Keratinocyte (primary cell): ENCODE measurements around the gene DOP1B. TPM values are rescaled to one million over a fixed set of nuclear protein-coding genes. Genes with fewer than 3 reads are reported as not detected.

Source experiments
- DNase-seq: peaks from one replicate; pipeline ENCODE4 v3.0.0-alpha.2; 2011; ENCODE audit warnings: low read depth, missing footprints, low spot score
- FAIRE-seq: peaks from 2 replicates; lab custom pipeline; 2011; peaks lifted over from hg19 to GRCh38; lab: Jason Lieb, UNC
- H2AFZ ChIP-seq: 2 replicates; pipeline ENCODE4 v1.6.0; 2012; ENCODE audit warnings: low read length, control low read depth, inconsistent platforms; ENCODE audit not compliant: control insufficient read depth
- H3K27ac ChIP-seq: 2 replicates; pipeline ENCODE4 v1.5.1; 2011; ENCODE audit warnings: low read length; ENCODE audit not compliant: control insufficient read depth, insufficient read depth
- H3K27me3 ChIP-seq: 3 replicates; pipeline ENCODE4 v1.6.0; 2011; ENCODE audit warnings: low read length; ENCODE audit not compliant: control insufficient read depth, insufficient read depth; ENCODE audit errors: extremely low read depth
- H3K36me3 ChIP-seq, 2 experiments: 2 replicates in 1 of 2; 3 replicates in 1 of 2; pipeline ENCODE4 v1.5.1; 2011; ENCODE audit warnings: low read length in 2 of 2, mild to moderate bottlenecking in 1 of 2; ENCODE audit not compliant: control insufficient read depth in 2 of 2, insufficient read depth in 2 of 2; ENCODE audit errors: extremely low read depth in 1 of 2
- H3K4me1 ChIP-seq: 3 replicates; pipeline ENCODE4 v1.5.1; 2011; ENCODE audit warnings: low read length; ENCODE audit not compliant: control insufficient read depth, insufficient read depth; ENCODE audit errors: extremely low read depth
- H3K4me2 ChIP-seq: 3 replicates; pipeline ENCODE4 v1.6.0; 2011; ENCODE audit warnings: low read depth, low read length; ENCODE audit not compliant: control insufficient read depth, insufficient read depth; ENCODE audit errors: extremely low read depth
- H3K4me3 ChIP-seq, 3 experiments: fragments of 200-600 bp in 1 of 3; sonication (generic) in 1 of 3; 2 replicates in 2 of 3; 3 replicates in 1 of 3; pipeline ENCODE4 v1.5.1; 2011 to 2016; ENCODE audit warnings: low read length in 3 of 3, mild to moderate bottlenecking in 3 of 3, control low read depth in 2 of 3, inconsistent platforms in 1 of 3, low read depth in 1 of 3, mixed read lengths in 1 of 3, mixed run types in 1 of 3, moderate library complexity in 1 of 3; ENCODE audit not compliant: control insufficient read depth in 2 of 3, insufficient read depth in 2 of 3; ENCODE audit errors: extremely low read depth in 1 of 3
- H3K79me2 ChIP-seq: 2 replicates; pipeline ENCODE4 v1.6.0; 2012; ENCODE audit warnings: low read length; ENCODE audit not compliant: control insufficient read depth, insufficient read depth
- H3K9ac ChIP-seq: 3 replicates; pipeline ENCODE4 v1.6.0; 2011; ENCODE audit warnings: low read length; ENCODE audit not compliant: control insufficient read depth, insufficient read depth; ENCODE audit errors: extremely low read depth
- H3K9me1 ChIP-seq: 3 replicates; pipeline ENCODE4 v1.6.0; 2011; ENCODE audit warnings: low read length; ENCODE audit not compliant: control insufficient read depth, insufficient read depth; ENCODE audit errors: extremely low read depth
- H3K9me3 ChIP-seq: 2 replicates; pipeline ENCODE4 v1.5.1; 2012; ENCODE audit warnings: low read depth, low read length; ENCODE audit not compliant: control insufficient read depth
- H4K20me1 ChIP-seq: 3 replicates; pipeline ENCODE4 v1.6.0; 2011; ENCODE audit warnings: low read length; ENCODE audit not compliant: control insufficient read depth, insufficient read depth; ENCODE audit errors: extremely low read depth
- EZH2 ChIP-seq: IDR thresholded peaks from one replicate; pipeline ENCODE4 v1.6.1; 2012; ENCODE audit warnings: inconsistent platforms, mild to moderate bottlenecking, low read length, moderate library complexity
- dilution Hi-C: fragments of 300-500 bp; cut with MboI; formaldehyde crosslinking; loops from one replicate; pipeline ENCODE4 v1.7.0; 2020; ENCODE audit warnings: low sequenced_read_pairs; ENCODE audit not compliant: extremely low pct_ligation_motif_present
- polyA plus RNA-seq, 5 experiments: library from polyadenylated mRNA; depleted of rRNA in 3 of 5; stranded (reverse) in 3 of 5; stranded (forward) in 1 of 5; unstranded in 1 of 5; fragments of >200 nt; gene quantifications; 1 replicate in 1 of 5; 2 replicates in 3 of 5; 3 replicates in 1 of 5; pipeline versions ENCODE4 v1.2.1 to v1.2.3, GENCODE V29; 2011 to 2012; ENCODE audit warnings: missing spikeins in 2 of 5, low read depth in 1 of 5, low replicate concordance in 1 of 5
- TF ChIP-seq, protein P1 (sequence below), 3 experiments: IDR thresholded peaks in 1 of 3; conservative IDR thresholded peaks in 1 of 3; optimal IDR thresholded peaks in 1 of 3; 2 replicates in 2 of 3; 3 replicates in 1 of 3; pipeline versions ENCODE3 to v1.5.1; 2011; ENCODE audit warnings: low read length in 3 of 3, mild to moderate bottlenecking in 3 of 3, moderate library complexity in 2 of 3, control low read depth in 1 of 3, inconsistent platforms in 1 of 3; ENCODE audit not compliant: insufficient read depth in 2 of 3; ENCODE audit errors: extremely low read depth in 1 of 3

The DOP1B gene
- polyA plus RNA-seq, 1 donor (not counting 4 experiments of a cell fraction or from before 2014, with no cell fraction given), result 2.9 TPM

DNA sequence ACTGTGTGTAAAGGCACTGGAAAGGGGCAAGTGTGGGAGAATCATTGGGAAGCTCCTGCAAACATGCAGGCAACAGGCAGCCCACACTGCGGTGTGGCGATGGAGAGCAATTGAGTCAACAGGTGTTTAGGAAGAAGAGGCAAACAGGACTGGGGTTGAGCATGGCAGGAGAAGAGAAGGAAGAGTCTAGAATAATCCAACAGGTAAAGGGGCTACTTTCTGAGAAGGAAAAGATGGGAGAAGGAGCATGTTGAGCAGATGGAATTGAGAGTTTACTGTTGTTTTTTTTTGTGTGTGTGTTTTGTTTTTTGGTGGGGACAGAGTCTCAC lies 4.2 kb downstream of the DOP1B start:
- Histone ChIP-seq H2AFZ (no peak overlapping the region), H3K27me3 (no peaks in the 10 kb centered on the region), H3K27ac (no peak overlapping the region), H3K4me3 (no peak overlapping the region), H3K9me3 (no peaks in the 10 kb centered on the region), H3K4me2 (no peak overlapping the region), H3K79me2 (no peaks in the 10 kb centered on the region), H3K36me3 (no peaks in the 10 kb centered on the region), H3K4me1 (peaks cover 5% of the 10 kb centered on the region), H3K9ac (no peak overlapping the region), H4K20me1 (no peaks in the 10 kb centered on the region), H3K9me1 (no peaks in the 10 kb centered on the region)
- TF ChIP-seq EZH2, result no peak
- TF ChIP-seq, protein P1, sequence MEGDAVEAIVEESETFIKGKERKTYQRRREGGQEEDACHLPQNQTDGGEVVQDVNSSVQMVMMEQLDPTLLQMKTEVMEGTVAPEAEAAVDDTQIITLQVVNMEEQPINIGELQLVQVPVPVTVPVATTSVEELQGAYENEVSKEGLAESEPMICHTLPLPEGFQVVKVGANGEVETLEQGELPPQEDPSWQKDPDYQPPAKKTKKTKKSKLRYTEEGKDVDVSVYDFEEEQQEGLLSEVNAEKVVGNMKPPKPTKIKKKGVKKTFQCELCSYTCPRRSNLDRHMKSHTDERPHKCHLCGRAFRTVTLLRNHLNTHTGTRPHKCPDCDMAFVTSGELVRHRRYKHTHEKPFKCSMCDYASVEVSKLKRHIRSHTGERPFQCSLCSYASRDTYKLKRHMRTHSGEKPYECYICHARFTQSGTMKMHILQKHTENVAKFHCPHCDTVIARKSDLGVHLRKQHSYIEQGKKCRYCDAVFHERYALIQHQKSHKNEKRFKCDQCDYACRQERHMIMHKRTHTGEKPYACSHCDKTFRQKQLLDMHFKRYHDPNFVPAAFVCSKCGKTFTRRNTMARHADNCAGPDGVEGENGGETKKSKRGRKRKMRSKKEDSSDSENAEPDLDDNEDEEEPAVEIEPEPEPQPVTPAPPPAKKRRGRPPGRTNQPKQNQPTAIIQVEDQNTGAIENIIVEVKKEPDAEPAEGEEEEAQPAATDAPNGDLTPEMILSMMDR (optimal IDR thresholded peaks at IDR 0.05 in 1 of 3, IDR thresholded peaks at IDR 0.05 in 1 of 3, conservative IDR thresholded peaks at IDR 0.05 in 1 of 3; ENCODE audit: extremely low read depth in 1 of 3, insufficient read depth in 2 of 3, low read length in 3 of 3), result no peak
- FAIRE-seq (no peak), DNase-seq (no peak)
- dilution Hi-C loops, result no loop called here

DNA sequence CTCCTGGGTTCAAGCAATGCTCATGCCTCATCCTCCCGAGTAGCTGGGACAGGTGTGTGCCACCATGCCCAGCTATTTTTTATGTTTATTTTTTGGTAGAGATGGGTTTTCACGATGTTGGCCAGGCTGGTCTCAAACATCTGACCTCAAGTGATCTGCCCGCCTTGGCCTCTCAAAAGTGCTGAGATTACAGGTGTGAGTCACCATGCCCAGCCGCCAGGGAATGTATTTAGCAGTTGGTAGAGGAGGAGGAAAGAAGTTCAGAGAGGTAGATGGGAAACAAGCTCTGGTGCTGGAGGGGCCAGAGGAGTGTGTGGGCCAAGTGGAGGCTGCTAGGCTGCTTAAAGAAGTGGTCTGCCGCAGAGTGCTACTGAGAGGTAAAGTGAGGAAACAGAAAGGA lies 6.0 kb downstream of the DOP1B start:
- no peaks in the 10 kb centered on the region for H3K9me1 ChIP-seq
- H3K4me3 ChIP-seq, result no peak overlapping the region
- TF ChIP-seq, protein P1 (optimal IDR thresholded peaks at IDR 0.05 in 1 of 3, IDR thresholded peaks at IDR 0.05 in 1 of 3, conservative IDR thresholded peaks at IDR 0.05 in 1 of 3; ENCODE audit: extremely low read depth in 1 of 3, insufficient read depth in 2 of 3, low read length in 3 of 3), result no peak
- TF ChIP-seq EZH2, result no peak
- H4K20me1 ChIP-seq, result no peaks in the 10 kb centered on the region
- DNase-seq, result no peak
- dilution Hi-C loops, result no loop called here
- H3K9me3 ChIP-seq, result no peaks in the 10 kb centered on the region
- no peaks in the 10 kb centered on the region for H3K27me3 ChIP-seq
- H3K79me2 ChIP-seq, result no peaks in the 10 kb centered on the region
- H3K36me3 ChIP-seq, result peaks cover 0 to 1% of the 10 kb centered on the region in 2 experiments
- no peak for FAIRE-seq
- no peak overlapping the region for H2AFZ ChIP-seq
- no peak overlapping the region for H3K27ac ChIP-seq
- no peak overlapping the region for H3K4me2 ChIP-seq
- peaks cover under 1% of the 10 kb centered on the region for H3K4me1 ChIP-seq
- H3K9ac ChIP-seq, result no peak overlapping the region
